Testis (tissue), 3 donors: Measurements from ENCODE around the gene CWC22. TPM values are rescaled to one million over a fixed set of nuclear protein-coding genes. Genes with fewer than 3 reads are reported as not detected.

Experiments
- DNase-seq: peaks from one replicate; pipeline ENCODE4 v3.0.0-alpha.2; 2019
- H3K27ac ChIP-seq, 2 donors: fragments of 200-600 bp; sonication (generic); one replicate each; pipeline ENCODE4 v1.5.1; 2019
- H3K27me3 ChIP-seq: fragments of 200-600 bp; sonication (generic); one replicate; pipeline ENCODE4 v1.5.1; 2019
- H3K36me3 ChIP-seq: fragments of 200-600 bp; sonication (generic); one replicate; pipeline ENCODE4 v1.5.1; 2017; ENCODE audit warnings: low read depth; ENCODE audit errors: missing control alignments
- H3K4me1 ChIP-seq: fragments of 200-600 bp; sonication (generic); one replicate; pipeline ENCODE4 v1.5.1; 2019
- H3K4me3 ChIP-seq, 2 donors: fragments of 200-600 bp; sonication (generic); one replicate each; pipeline ENCODE4 v1.5.1; 2017 to 2019
- H3K9me3 ChIP-seq: fragments of 200-600 bp; sonication (generic); one replicate; pipeline ENCODE4 v1.5.1; 2017
- CTCF ChIP-seq, 3 experiments: fragments of 450-650 bp in 2 of 3; fragments of 200-600 bp in 1 of 3; sonication (generic) in 1 of 3; IDR thresholded peaks; one replicate each; pipeline ENCODE4 v1.5.1; 2016 to 2019; ENCODE audit warnings: antibody characterized with exemption in 3 of 3, mild to moderate bottlenecking in 2 of 3, moderate library complexity in 1 of 3
- POLR2A ChIP-seq: fragments of 450-650 bp; IDR thresholded peaks from one replicate; pipeline ENCODE4 v1.6.1; 2017; ENCODE audit warnings: antibody characterized with exemption, mild to moderate bottlenecking, moderate library complexity
- WGBS, 2 donors: methylation state at CpG; one replicate each; pipeline ENCODE4 v1.1.5; 2018; 5-methylcytosine and 5-hydroxymethylcytosine counted together
- intact Hi-C: fragments of 100-400 bp; cut with DNase I; formaldehyde crosslinking; loops from one replicate; pipeline ENCODE4 v1.15.1; 2023; ENCODE audit warnings: low total_unique reads
- polyA plus RNA-seq: library from polyadenylated mRNA; stranded (reverse); fragments of 350-450 nt; fragmentation: Illumina TruSeq; extraction: RNeasy Lipid Tissue Mini Kit (QIAGEN cat#74804); gene quantifications from one replicate; pipeline ENCODE4 v1.2.3, GENCODE V29; 2014; ENCODE audit warnings: low read depth, low replicate concordance; ENCODE audit not compliant: insufficient read depth
- total RNA-seq, 2 donors: library from RNA; depleted of rRNA; stranded (reverse); fragments of >200 nt; gene quantifications; one replicate each; pipeline ENCODE4 v1.2.3, GENCODE V29; 2016

CWC22 gene
- total and polyA plus RNA-seq, 3 donors from 2014 or later: 4.4 to 21.6 (median 20.1) TPM

- Histone ChIP-seq H3K27me3 (no peaks in the 10 kb centered on the region), H3K4me3 (no peak overlapping the region), H3K9me3 (no peaks in the 10 kb centered on the region), H3K27ac (no peak overlapping the region), H3K36me3 (no peaks in the 10 kb centered on the region), H3K4me1 (no peaks in the 10 kb centered on the region)
- TF ChIP-seq CTCF (IDR thresholded peaks at IDR 0.05) (no peak), POLR2A (no peak)
- intact Hi-C loops: no loop called here
- DNase-seq: no peak
- 79 to 89% methylated on average over 1 of the region's 1 CpG for WGBS, 2 donors
Measured at GRCh38 chr2:179981085-179981484, 26.0 kb downstream of the CWC22 start.

GRCh38 chr2:179974761-179975160 lies 32.3 kb downstream of the CWC22 start:
- intact Hi-C loops: no loop called here
- TF ChIP-seq POLR2A: no peak
- no peak for TF ChIP-seq CTCF (IDR thresholded peaks at IDR 0.05)
- Histone ChIP-seq H3K4me3 (no peak overlapping the region), H3K4me1 (no peaks in the 10 kb centered on the region), H3K36me3 (no peaks in the 10 kb centered on the region), H3K27ac (no peak overlapping the region), H3K9me3 (no peaks in the 10 kb centered on the region), H3K27me3 (no peaks in the 10 kb centered on the region)
- 93 to 94% methylated on average over 5 of the region's 5 CpGs for WGBS, 2 donors
- no peak for DNase-seq

DNA sequence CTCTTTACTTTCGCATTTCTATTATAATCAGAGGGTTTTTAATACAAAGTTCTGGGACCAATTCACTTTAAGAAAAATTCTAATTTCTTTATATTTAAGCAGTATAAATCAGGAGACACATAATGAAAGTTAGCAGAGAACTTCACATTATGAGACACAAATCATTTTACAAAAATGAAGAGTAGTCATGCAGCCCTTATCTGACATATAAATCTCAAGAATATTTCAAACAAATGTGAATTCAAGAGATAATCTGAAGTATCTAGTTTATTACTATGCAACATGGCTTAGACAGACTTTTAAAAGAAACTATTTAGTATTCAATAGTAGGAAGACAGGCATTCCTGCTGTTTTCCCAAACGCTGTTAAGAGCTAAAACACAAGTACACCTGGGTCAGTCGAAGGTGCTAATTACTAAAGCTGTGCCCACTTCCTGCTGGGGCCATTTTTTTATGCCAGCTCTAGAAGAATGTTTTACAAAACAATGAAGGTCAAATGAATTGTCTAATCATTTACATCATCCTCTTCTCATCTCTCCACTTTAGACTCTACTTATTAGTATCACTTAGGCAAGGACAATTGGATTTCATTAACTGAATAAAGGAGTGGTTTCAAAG lies 40.2 kb downstream of the CWC22 start:
- Histone ChIP-seq H3K4me3 (no peak overlapping the region), H3K9me3 (no peaks in the 10 kb centered on the region), H3K4me1 (no peaks in the 10 kb centered on the region), H3K27me3 (no peaks in the 10 kb centered on the region), H3K36me3 (no peaks in the 10 kb centered on the region), H3K27ac (no peak overlapping the region)
- TF ChIP-seq CTCF (IDR thresholded peaks at IDR 0.05) (no peak), POLR2A (no peak)
- no peak for DNase-seq
- intact Hi-C loops: no loop called here
- 84 to 93% methylated on average over 3 of the region's 3 CpGs for WGBS, 2 donors

- H3K4me1 ChIP-seq: no peaks in the 10 kb centered on the region
- H3K36me3 ChIP-seq: no peaks in the 10 kb centered on the region
- intact Hi-C loops: no loop called here
- H3K27me3 ChIP-seq: no peaks in the 10 kb centered on the region
- 83 to 88% methylated on average over 7 of the region's 7 CpGs for WGBS, 2 donors
- H3K4me3 ChIP-seq: no peak overlapping the region
- no peak for TF ChIP-seq CTCF (IDR thresholded peaks at IDR 0.05)
- no peak for TF ChIP-seq POLR2A
- H3K27ac ChIP-seq: no peak overlapping the region
- no peak for DNase-seq
- no peaks in the 10 kb centered on the region for H3K9me3 ChIP-seq
Measured at GRCh38 chr2:179965291-179966258, 41.5 kb downstream of the CWC22 start.
